ENCODE data around the gene FOXK1. TPM values are rescaled to one million over a fixed set of nuclear protein-coding genes. Genes with fewer than 3 reads are reported as not detected.

Gene FOXK1
- total RNA-seq, 1 donor from 2014 or later = 53.6 TPM

GRCh38 chr7:4815121-4815520, 133.0 kb downstream of the FOXK1 start:
- H3K9ac ChIP-seq (ENCODE audit: low read length) = no peak overlapping the region
- H4K20me1 ChIP-seq (ENCODE audit: insufficient read depth, low read length) = no peaks in the 10 kb centered on the region
- Mint-ChIP-seq H3K9me3 (ENCODE audit: unreplicated experiment) (peaks cover 12% of the 10 kb centered on the region), H3K4me3 (ENCODE audit: unreplicated experiment) (no peak overlapping the region), H3K36me3 (ENCODE audit: low read depth, unreplicated experiment) (peaks cover 2% of the 10 kb centered on the region), H3K27me3 (ENCODE audit: low read depth, unreplicated experiment) (peaks cover 22% of the 10 kb centered on the region), H3K4me1 (ENCODE audit: low read depth, unreplicated experiment) (no peaks in the 10 kb centered on the region), H3K27ac (ENCODE audit: unreplicated experiment) (no peak overlapping the region)
- no peak overlapping the region for H3K27ac ChIP-seq (ENCODE audit: low read depth, low read length)
- H3K79me2 ChIP-seq (ENCODE audit: insufficient read depth, low read length) = no peaks in the 10 kb centered on the region
- no peak overlapping the region for H3K4me3 ChIP-seq (ENCODE audit: insufficient read depth, low read depth, low read length)
- H3K4me1 ChIP-seq (ENCODE audit: insufficient read depth, low read length) = no peaks in the 10 kb centered on the region
- TF ChIP-seq, protein P1, sequence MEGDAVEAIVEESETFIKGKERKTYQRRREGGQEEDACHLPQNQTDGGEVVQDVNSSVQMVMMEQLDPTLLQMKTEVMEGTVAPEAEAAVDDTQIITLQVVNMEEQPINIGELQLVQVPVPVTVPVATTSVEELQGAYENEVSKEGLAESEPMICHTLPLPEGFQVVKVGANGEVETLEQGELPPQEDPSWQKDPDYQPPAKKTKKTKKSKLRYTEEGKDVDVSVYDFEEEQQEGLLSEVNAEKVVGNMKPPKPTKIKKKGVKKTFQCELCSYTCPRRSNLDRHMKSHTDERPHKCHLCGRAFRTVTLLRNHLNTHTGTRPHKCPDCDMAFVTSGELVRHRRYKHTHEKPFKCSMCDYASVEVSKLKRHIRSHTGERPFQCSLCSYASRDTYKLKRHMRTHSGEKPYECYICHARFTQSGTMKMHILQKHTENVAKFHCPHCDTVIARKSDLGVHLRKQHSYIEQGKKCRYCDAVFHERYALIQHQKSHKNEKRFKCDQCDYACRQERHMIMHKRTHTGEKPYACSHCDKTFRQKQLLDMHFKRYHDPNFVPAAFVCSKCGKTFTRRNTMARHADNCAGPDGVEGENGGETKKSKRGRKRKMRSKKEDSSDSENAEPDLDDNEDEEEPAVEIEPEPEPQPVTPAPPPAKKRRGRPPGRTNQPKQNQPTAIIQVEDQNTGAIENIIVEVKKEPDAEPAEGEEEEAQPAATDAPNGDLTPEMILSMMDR (IDR thresholded peaks at IDR 0.05; ENCODE audit: insufficient read depth, low read depth, low read length) = no peak
- TF ChIP-seq EZH2 (IDR thresholded peaks at IDR 0.05; ENCODE audit: insufficient read depth, low read length) = no peak
- DNase-seq (ENCODE audit: low read depth) = no peak
- H3K9me3 ChIP-seq (ENCODE audit: insufficient read depth, low read depth, low read length) = no peaks in the 10 kb centered on the region
- H3K4me2 ChIP-seq (ENCODE audit: low read length) = no peak overlapping the region
- H3K27me3 ChIP-seq (ENCODE audit: insufficient read depth, low read length) = no peaks in the 10 kb centered on the region
- FAIRE-seq = no peak
- H3K36me3 ChIP-seq (ENCODE audit: insufficient read depth, low read length) = no peaks in the 10 kb centered on the region
- no peak overlapping the region for H2AFZ ChIP-seq (ENCODE audit: low read depth, low read length)

GRCh38 chr7:4815609-4816418, 133.7 kb downstream of the FOXK1 start:
- H3K36me3 ChIP-seq (ENCODE audit: insufficient read depth, low read length) = no peaks in the 10 kb centered on the region
- no peak overlapping the region for H3K9ac ChIP-seq (ENCODE audit: low read length)
- no peak overlapping the region for H3K4me2 ChIP-seq (ENCODE audit: low read length)
- H3K4me3 ChIP-seq (ENCODE audit: insufficient read depth, low read depth, low read length) = no peak overlapping the region
- Mint-ChIP-seq H3K36me3 (ENCODE audit: low read depth, unreplicated experiment) (peaks cover 2% of the 10 kb centered on the region), H3K4me1 (ENCODE audit: low read depth, unreplicated experiment) (no peaks in the 10 kb centered on the region), H3K27ac (ENCODE audit: unreplicated experiment) (no peak overlapping the region), H3K4me3 (ENCODE audit: unreplicated experiment) (no peak overlapping the region), H3K9me3 (ENCODE audit: unreplicated experiment) (peaks cover 12% of the 10 kb centered on the region), H3K27me3 (ENCODE audit: low read depth, unreplicated experiment) (peaks cover 22% of the 10 kb centered on the region)
- DNase-seq (ENCODE audit: low read depth) (no peak), FAIRE-seq (no peak)
- H3K9me3 ChIP-seq (ENCODE audit: insufficient read depth, low read depth, low read length) = no peaks in the 10 kb centered on the region
- no peak overlapping the region for H3K27ac ChIP-seq (ENCODE audit: low read depth, low read length)
- H4K20me1 ChIP-seq (ENCODE audit: insufficient read depth, low read length) = no peaks in the 10 kb centered on the region
- no peaks in the 10 kb centered on the region for H3K4me1 ChIP-seq (ENCODE audit: insufficient read depth, low read length)
- TF ChIP-seq, protein P1 (IDR thresholded peaks at IDR 0.05; ENCODE audit: insufficient read depth, low read depth, low read length) = no peak
- no peaks in the 10 kb centered on the region for H3K79me2 ChIP-seq (ENCODE audit: insufficient read depth, low read length)
- H2AFZ ChIP-seq (ENCODE audit: low read depth, low read length) = no peak overlapping the region
- no peaks in the 10 kb centered on the region for H3K27me3 ChIP-seq (ENCODE audit: insufficient read depth, low read length)

GRCh38 chr7:4816419-4817080, 134.5 kb downstream of the FOXK1 start:
- peaks cover 12% of the 10 kb centered on the region for H3K9me3 Mint-ChIP-seq (ENCODE audit: unreplicated experiment)
- H3K4me3 ChIP-seq (ENCODE audit: insufficient read depth, low read depth, low read length) = no peak overlapping the region
- H3K79me2 ChIP-seq (ENCODE audit: insufficient read depth, low read length) = no peaks in the 10 kb centered on the region
- no peaks in the 10 kb centered on the region for H4K20me1 ChIP-seq (ENCODE audit: insufficient read depth, low read length)
- TF ChIP-seq, protein P1 (IDR thresholded peaks at IDR 0.05; ENCODE audit: insufficient read depth, low read depth, low read length) = no peak
- no peak for TF ChIP-seq EZH2 (IDR thresholded peaks at IDR 0.05; ENCODE audit: insufficient read depth, low read length)
- no peak overlapping the region for H3K9ac ChIP-seq (ENCODE audit: low read length)
- H3K36me3 ChIP-seq (ENCODE audit: insufficient read depth, low read length) = no peaks in the 10 kb centered on the region
- H3K4me3 Mint-ChIP-seq (ENCODE audit: unreplicated experiment) = no peak overlapping the region
- H3K27me3 Mint-ChIP-seq (ENCODE audit: low read depth, unreplicated experiment) = peaks cover 26% of the 10 kb centered on the region
- peaks cover 2% of the 10 kb centered on the region for H3K36me3 Mint-ChIP-seq (ENCODE audit: low read depth, unreplicated experiment)
- no peak overlapping the region for H3K27ac ChIP-seq (ENCODE audit: low read depth, low read length)
- DNase-seq (ENCODE audit: low read depth) (no peak), FAIRE-seq (no peak)
- H3K27ac Mint-ChIP-seq (ENCODE audit: unreplicated experiment) = no peak overlapping the region
- H3K4me2 ChIP-seq (ENCODE audit: low read length) = no peak overlapping the region
- no peaks in the 10 kb centered on the region for H3K4me1 Mint-ChIP-seq (ENCODE audit: low read depth, unreplicated experiment)
- no peak overlapping the region for H2AFZ ChIP-seq (ENCODE audit: low read depth, low read length)
- H3K27me3 ChIP-seq (ENCODE audit: insufficient read depth, low read length) = no peaks in the 10 kb centered on the region
- no peaks in the 10 kb centered on the region for H3K9me3 ChIP-seq (ENCODE audit: insufficient read depth, low read depth, low read length)
- no peaks in the 10 kb centered on the region for H3K4me1 ChIP-seq (ENCODE audit: insufficient read depth, low read length)
